ENCODE data around the gene TBC1D21. TPM values are rescaled to one million over a fixed set of nuclear protein-coding genes. Genes with fewer than 3 reads are reported as not detected.
A peak's percentile ranks its signal among the peaks of the same experiment; 100 is the strongest.
"Not testable (repeated sequence)": the region's sequence is repeated elsewhere in the genome, so short reads cannot be mapped to it uniquely, and the experiment has no call there.

The TBC1D21 gene
- total RNA-seq, 4 donors from 2014 or later = not detected

- H3K4me3 ChIP-seq = no peak overlapping the region
- intact Hi-C loops (cut with DNase I) = no loop called here
- H3K4me1 ChIP-seq = peaks cover 8 to 45% (median 23%) of the 10 kb centered on the region in 3 donors
- WGBS, 2 donors = 20% methylated on average over 2 of the region's 5 CpGs; no CpG with 5 or more reads in 1 of the 2 donors
- H3K9me3 ChIP-seq = no peaks in the 10 kb centered on the region
- H3K27me3 ChIP-seq = no peaks in the 10 kb centered on the region
- no peaks in the 10 kb centered on the region for H3K36me3 ChIP-seq
- peak overlapping the region in 2 of 4 donors; percentile 30 to 59 for H3K27ac ChIP-seq
- no peak for TF ChIP-seq POLR2A (IDR thresholded peaks at IDR 0.05)
- no peak for TF ChIP-seq CTCF (IDR thresholded peaks at IDR 0.05)
- no peak for DNase-seq
These were observed 62.8 kb downstream of the TBC1D21 start for GRCh38 chr15:73936181-73936580.

- TF ChIP-seq CTCF (IDR thresholded peaks at IDR 0.05) (no peak), POLR2A (IDR thresholded peaks at IDR 0.05) (no peak)
- no peaks in the 10 kb centered on the region for H3K9me3 ChIP-seq
- H3K27ac ChIP-seq = peak overlapping the region in 3 of 4 donors; percentile 1 to 59 (median 30)
- H3K36me3 ChIP-seq = no peaks in the 10 kb centered on the region
- intact Hi-C loops (cut with DNase I) = no loop called here
- H3K27me3 ChIP-seq = no peaks in the 10 kb centered on the region
- WGBS, 2 donors = 46 to 55% methylated on average over 5 to 7 of the region's 12 CpGs
- no peak overlapping the region for H3K4me3 ChIP-seq
- no peak for DNase-seq
- peaks cover 9 to 46% (median 28%) of the 10 kb centered on the region in 3 donors for H3K4me1 ChIP-seq
These were observed 63.4 kb downstream of the TBC1D21 start for GRCh38 chr15:73936588-73937290.

- Histone ChIP-seq H3K4me3 (no peak overlapping the region), H3K9me3 (no peaks in the 10 kb centered on the region), H3K36me3 (no peaks in the 10 kb centered on the region), H3K4me1 (peaks cover 11 to 52% (median 33%) of the 10 kb centered on the region in 3 donors), H3K27me3 (no peaks in the 10 kb centered on the region), H3K27ac (no peak overlapping the region)
- intact Hi-C loops (cut with DNase I) = no loop called here
- TF ChIP-seq CTCF (IDR thresholded peaks at IDR 0.05) = no peak
- no peak for TF ChIP-seq POLR2A (IDR thresholded peaks at IDR 0.05)
- DNase-seq = no peak
- WGBS, 2 donors = 48% methylated on average over 3 of the region's 10 CpGs; no CpG with 5 or more reads in 1 of the 2 donors
These were observed 63.9 kb downstream of the TBC1D21 start for GRCh38 chr15:73937296-73937695.

- Histone ChIP-seq H3K36me3 (no peaks in the 10 kb centered on the region), H3K9me3 (no peaks in the 10 kb centered on the region), H3K4me3 (no peak overlapping the region), H3K4me1 (peaks cover 11 to 56% (median 35%) of the 10 kb centered on the region in 3 donors), H3K27ac (no peak overlapping the region), H3K27me3 (no peaks in the 10 kb centered on the region)
- TF ChIP-seq CTCF (IDR thresholded peaks at IDR 0.05) (no peak), POLR2A (IDR thresholded peaks at IDR 0.05) (no peak)
- no peak for DNase-seq
- 88 to 94% methylated on average over 8 of the region's 11 CpGs for WGBS, 2 donors
- intact Hi-C loops (cut with DNase I) = no loop called here
These were observed 64.4 kb downstream of the TBC1D21 start for GRCh38 chr15:73937726-73938125.

GRCh38 chr15:73938516-73938915, 65.2 kb downstream of the TBC1D21 start:
- intact Hi-C loops (cut with DNase I) = not testable (repeated sequence)

More at GRCh38 chr15:73938516-73938915, 65.2 kb downstream of the TBC1D21 start:
- H3K9me3 ChIP-seq, H3K36me3 ChIP-seq, DNase-seq, H3K27me3 ChIP-seq, H3K27ac ChIP-seq, H3K4me3 ChIP-seq: not testable (repeated sequence)
- peaks cover 11 to 57% (median 35%) of the 10 kb centered on the region in 3 donors for H3K4me1 ChIP-seq
- 89 to 92% methylated on average over 8 of the region's 8 CpGs for WGBS, 2 donors

Other genes starting within 250 kb of the TBC1D21 start
- 100 to 1,000 TPM in 1 of 4 donors, 10 to 100 TPM in 3; 81.6 to 125 (median 92.4) TPM for gene NPTN, start 240.2 kb upstream of the TBC1D21 start, total RNA-seq
- 10 to 100 TPM; 12.9 to 21.9 (median 19.1) TPM for gene CD276, start 189.2 kb upstream of the TBC1D21 start, total RNA-seq
- gene INSYN1, start 120.2 kb upstream of the TBC1D21 start, total RNA-seq = 10 to 100 TPM in 2 of 4 donors, 1 to 10 TPM in 1, under 1 TPM in 1; 0.38 to 20.9 (median 9.3) TPM
- gene LOXL1, start 52.9 kb downstream of the TBC1D21 start, total RNA-seq = 1 to 10 TPM; 4.3 to 7.7 (median 6.3) TPM
- gene STOML1, start 118.7 kb downstream of the TBC1D21 start, total RNA-seq = 10 to 100 TPM in 2 of 4 donors, 1 to 10 TPM in 2; 8.3 to 14.8 (median 11.1) TPM
- 10 to 100 TPM; 34.0 to 52.3 (median 44.5) TPM for gene PML, start 121.2 kb downstream of the TBC1D21 start, total RNA-seq
- gene GOLGA6A, start 209.0 kb downstream of the TBC1D21 start, total RNA-seq = not detected